K562 (cell line): ENCODE measurements around the gene ANO8. TPM values are rescaled to one million over a fixed set of nuclear protein-coding genes. Genes with fewer than 3 reads are reported as not detected.

Experiments
- polyA plus RNA-seq, 8 experiments: library from polyadenylated mRNA; depleted of rRNA in 4 of 8; stranded (reverse) in 5 of 8; unstranded in 3 of 8; fragments of >200 nt; fragmentation: Nextera tagmentation in 2 of 8; fragmentation: Illumina TruSeq in 1 of 8; extraction: Ambion mirVana in 2 of 8; extraction: Trizol in 1 of 8; gene quantifications; 2 replicates each; pipeline versions ENCODE4 v1.2.1 to v1.2.3, GENCODE V29; 2011 to 2014; ENCODE audit warnings: inconsistent platforms in 1 of 8, missing spikeins in 1 of 8
- total RNA-seq, 7 experiments: library from RNA; depleted of rRNA in 6 of 7; stranded (reverse); fragments of >200 nt in 6 of 7; fragmentation: Illumina TruSeq in 2 of 7; extraction: Trizol in 2 of 7; gene quantifications; 2 replicates each; pipeline versions ENCODE4 v1.2.1 to v1.2.3, GENCODE V29; 2011 to 2021; ENCODE audit warnings: low replicate concordance in 1 of 7
- TF ChIP-seq, protein P1 (sequence below), 2 experiments: fragments of 450-650 bp; IDR thresholded peaks; 2 replicates each; pipeline ENCODE4 v1.6.1; 2016; ENCODE audit warnings: mild to moderate bottlenecking in 2 of 2, borderline replicate concordance in 1 of 2, low read depth in 1 of 2, moderate library complexity in 1 of 2
- TF ChIP-seq, protein P2 (sequence below): fragments of 450-650 bp; conservative IDR thresholded peaks from 2 replicates; pipeline ENCODE4 v1.6.1; 2016; ENCODE audit warnings: missing genetic modification characterization, low read depth, mild to moderate bottlenecking, missing compliant biosample characterization, moderate library complexity
- TF ChIP-seq, protein P3 (sequence below): fragments of 450-650 bp; IDR thresholded peaks from 2 replicates; pipeline ENCODE4 v1.6.1; 2016; ENCODE audit warnings: mild to moderate bottlenecking, moderate library complexity

The ANO8 gene
- total and polyA plus RNA-seq, 9 of the 15 experiments (the other 6 are each of a cell fraction or from before 2014, with no cell fraction given), result 0.07 to 7.6 (median 2.3) TPM; not detected in 1

DNA sequence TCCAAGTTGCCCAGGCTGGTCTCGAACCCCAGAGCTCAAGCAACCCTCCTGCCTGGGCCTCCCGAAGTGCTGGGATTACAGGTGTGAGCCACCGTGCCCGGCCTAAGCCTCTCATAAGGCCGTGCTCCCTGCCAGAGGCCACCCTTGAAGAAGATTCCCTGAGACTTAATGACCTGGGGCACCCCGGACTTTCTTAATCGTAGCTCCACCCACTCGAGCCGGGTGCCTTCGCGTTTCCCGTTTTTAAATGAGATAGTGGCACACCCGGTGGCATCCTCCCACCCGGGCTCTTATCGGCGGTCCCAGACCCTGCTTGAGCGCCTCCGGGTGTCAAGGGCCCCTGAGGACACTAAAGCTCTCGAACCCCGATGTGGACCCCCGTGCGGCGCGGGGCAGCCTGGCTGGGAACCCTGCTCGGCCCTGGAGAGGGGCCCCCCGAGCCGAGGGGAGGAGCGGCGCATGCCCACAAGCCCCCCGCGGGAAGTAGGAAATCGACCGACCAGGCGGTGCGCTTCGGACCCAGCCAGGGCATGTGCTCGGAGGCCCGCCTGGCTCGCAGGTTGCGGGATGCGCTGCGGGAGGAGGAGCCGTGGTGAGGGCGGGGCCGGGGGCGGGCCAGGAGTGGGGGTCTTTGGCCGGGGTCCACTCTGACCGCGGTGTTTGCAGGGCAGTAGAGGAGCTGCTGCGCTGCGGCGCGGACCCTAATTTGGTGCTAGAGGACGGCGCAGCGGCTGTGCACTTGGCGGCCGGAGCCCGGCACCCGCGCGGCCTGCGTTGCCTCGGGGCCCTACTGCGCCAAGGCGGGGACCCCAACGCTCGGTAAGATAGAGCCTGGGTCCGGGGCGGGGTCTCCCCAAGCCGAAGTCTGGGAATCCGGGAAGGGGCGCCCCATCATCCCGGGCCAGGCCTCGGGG lies 53.0 kb downstream of the ANO8 start, which contains the start of gene ANKLE1 (continued):
- TF ChIP-seq, protein P1, sequence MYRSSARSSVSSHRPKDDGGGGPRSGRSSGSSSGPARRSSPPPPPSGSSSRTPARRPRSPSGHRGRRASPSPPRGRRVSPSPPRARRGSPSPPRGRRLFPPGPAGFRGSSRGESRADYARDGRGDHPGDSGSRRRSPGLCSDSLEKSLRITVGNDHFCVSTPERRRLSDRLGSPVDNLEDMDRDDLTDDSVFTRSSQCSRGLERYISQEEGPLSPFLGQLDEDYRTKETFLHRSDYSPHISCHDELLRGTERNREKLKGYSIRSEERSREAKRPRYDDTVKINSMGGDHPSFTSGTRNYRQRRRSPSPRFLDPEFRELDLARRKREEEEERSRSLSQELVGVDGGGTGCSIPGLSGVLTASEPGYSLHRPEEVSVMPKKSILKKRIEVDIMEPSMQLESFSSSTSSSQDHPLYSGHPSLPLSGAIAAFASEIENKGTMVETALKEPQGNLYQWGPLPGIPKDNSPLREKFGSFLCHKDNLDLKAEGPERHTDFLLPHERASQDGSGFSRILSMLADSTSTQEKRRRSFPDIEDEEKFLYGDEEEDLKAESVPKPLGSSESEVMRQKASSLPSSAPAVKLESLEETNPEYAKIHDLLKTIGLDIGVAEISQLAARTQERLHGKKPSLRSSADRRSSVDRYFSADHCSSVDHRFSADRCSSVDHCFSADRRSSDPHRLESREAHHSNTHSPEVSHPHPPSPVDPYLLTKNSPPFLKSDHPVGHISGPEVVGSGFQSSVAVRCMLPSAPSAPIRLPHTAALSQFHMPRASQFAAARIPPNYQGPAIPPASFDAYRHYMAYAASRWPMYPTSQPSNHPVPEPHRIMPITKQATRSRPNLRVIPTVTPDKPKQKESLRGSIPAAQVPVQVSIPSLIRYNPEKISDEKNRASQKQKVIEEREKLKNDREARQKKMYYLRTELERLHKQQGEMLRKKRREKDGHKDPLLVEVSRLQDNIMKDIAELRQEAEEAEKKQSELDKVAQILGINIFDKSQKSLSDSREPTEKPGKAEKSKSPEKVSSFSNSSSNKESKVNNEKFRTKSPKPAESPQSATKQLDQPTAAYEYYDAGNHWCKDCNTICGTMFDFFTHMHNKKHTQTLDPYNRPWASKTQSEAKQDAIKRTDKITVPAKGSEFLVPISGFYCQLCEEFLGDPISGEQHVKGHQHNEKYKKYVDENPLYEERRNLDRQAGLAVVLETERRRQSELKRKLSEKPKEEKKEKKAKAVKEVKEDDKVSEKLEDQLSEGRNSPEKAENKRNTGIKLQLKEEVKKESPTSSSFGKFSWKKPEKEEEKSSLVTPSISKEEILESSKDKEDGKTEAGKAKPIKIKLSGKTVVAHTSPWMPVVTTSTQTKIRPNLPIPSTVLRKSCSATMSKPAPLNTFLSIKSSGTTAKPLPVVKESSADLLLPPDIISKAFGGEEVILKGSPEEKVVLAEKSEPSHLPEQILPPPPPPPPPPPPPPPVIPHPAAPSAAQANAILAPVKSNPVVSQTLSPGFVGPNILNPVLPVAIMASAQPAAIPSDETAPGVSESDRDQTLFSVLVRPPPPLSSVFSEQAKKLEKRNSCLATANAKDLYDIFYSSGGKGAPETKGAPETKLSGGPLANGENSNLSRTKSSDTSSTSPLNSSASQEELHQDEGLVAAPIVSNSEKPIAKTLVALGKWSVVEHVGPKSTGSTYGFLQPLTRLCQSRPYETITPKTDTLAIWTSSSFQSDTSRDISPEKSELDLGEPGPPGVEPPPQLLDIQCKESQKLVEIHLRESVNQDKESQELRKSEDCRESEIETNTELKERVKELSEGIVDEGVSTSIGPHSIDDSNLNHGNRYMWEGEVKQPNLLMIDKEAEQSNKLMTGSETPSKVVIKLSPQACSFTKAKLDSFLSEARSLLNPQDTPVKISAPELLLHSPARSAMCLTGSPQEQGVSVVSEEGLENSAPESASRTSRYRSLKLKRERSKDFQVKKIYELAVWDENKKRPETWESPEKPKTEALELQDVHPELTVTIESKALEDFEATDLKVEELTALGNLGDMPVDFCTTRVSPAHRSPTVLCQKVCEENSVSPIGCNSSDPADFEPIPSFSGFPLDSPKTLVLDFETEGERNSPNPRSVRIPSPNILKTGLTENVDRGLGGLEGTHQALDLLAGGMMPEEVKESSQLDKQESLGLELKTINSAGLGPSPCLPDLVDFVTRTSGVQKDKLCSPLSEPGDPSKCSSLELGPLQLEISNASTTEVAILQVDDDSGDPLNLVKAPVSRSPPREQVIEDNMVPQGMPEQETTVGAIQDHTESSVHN (IDR thresholded peaks at IDR 0.05; ENCODE audit: borderline replicate concordance in 1 of 2, low read depth in 1 of 2), result no peak
- TF ChIP-seq, protein P2, sequence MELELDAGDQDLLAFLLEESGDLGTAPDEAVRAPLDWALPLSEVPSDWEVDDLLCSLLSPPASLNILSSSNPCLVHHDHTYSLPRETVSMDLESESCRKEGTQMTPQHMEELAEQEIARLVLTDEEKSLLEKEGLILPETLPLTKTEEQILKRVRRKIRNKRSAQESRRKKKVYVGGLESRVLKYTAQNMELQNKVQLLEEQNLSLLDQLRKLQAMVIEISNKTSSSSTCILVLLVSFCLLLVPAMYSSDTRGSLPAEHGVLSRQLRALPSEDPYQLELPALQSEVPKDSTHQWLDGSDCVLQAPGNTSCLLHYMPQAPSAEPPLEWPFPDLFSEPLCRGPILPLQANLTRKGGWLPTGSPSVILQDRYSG (tag), result no peak
- TF ChIP-seq, protein P3, sequence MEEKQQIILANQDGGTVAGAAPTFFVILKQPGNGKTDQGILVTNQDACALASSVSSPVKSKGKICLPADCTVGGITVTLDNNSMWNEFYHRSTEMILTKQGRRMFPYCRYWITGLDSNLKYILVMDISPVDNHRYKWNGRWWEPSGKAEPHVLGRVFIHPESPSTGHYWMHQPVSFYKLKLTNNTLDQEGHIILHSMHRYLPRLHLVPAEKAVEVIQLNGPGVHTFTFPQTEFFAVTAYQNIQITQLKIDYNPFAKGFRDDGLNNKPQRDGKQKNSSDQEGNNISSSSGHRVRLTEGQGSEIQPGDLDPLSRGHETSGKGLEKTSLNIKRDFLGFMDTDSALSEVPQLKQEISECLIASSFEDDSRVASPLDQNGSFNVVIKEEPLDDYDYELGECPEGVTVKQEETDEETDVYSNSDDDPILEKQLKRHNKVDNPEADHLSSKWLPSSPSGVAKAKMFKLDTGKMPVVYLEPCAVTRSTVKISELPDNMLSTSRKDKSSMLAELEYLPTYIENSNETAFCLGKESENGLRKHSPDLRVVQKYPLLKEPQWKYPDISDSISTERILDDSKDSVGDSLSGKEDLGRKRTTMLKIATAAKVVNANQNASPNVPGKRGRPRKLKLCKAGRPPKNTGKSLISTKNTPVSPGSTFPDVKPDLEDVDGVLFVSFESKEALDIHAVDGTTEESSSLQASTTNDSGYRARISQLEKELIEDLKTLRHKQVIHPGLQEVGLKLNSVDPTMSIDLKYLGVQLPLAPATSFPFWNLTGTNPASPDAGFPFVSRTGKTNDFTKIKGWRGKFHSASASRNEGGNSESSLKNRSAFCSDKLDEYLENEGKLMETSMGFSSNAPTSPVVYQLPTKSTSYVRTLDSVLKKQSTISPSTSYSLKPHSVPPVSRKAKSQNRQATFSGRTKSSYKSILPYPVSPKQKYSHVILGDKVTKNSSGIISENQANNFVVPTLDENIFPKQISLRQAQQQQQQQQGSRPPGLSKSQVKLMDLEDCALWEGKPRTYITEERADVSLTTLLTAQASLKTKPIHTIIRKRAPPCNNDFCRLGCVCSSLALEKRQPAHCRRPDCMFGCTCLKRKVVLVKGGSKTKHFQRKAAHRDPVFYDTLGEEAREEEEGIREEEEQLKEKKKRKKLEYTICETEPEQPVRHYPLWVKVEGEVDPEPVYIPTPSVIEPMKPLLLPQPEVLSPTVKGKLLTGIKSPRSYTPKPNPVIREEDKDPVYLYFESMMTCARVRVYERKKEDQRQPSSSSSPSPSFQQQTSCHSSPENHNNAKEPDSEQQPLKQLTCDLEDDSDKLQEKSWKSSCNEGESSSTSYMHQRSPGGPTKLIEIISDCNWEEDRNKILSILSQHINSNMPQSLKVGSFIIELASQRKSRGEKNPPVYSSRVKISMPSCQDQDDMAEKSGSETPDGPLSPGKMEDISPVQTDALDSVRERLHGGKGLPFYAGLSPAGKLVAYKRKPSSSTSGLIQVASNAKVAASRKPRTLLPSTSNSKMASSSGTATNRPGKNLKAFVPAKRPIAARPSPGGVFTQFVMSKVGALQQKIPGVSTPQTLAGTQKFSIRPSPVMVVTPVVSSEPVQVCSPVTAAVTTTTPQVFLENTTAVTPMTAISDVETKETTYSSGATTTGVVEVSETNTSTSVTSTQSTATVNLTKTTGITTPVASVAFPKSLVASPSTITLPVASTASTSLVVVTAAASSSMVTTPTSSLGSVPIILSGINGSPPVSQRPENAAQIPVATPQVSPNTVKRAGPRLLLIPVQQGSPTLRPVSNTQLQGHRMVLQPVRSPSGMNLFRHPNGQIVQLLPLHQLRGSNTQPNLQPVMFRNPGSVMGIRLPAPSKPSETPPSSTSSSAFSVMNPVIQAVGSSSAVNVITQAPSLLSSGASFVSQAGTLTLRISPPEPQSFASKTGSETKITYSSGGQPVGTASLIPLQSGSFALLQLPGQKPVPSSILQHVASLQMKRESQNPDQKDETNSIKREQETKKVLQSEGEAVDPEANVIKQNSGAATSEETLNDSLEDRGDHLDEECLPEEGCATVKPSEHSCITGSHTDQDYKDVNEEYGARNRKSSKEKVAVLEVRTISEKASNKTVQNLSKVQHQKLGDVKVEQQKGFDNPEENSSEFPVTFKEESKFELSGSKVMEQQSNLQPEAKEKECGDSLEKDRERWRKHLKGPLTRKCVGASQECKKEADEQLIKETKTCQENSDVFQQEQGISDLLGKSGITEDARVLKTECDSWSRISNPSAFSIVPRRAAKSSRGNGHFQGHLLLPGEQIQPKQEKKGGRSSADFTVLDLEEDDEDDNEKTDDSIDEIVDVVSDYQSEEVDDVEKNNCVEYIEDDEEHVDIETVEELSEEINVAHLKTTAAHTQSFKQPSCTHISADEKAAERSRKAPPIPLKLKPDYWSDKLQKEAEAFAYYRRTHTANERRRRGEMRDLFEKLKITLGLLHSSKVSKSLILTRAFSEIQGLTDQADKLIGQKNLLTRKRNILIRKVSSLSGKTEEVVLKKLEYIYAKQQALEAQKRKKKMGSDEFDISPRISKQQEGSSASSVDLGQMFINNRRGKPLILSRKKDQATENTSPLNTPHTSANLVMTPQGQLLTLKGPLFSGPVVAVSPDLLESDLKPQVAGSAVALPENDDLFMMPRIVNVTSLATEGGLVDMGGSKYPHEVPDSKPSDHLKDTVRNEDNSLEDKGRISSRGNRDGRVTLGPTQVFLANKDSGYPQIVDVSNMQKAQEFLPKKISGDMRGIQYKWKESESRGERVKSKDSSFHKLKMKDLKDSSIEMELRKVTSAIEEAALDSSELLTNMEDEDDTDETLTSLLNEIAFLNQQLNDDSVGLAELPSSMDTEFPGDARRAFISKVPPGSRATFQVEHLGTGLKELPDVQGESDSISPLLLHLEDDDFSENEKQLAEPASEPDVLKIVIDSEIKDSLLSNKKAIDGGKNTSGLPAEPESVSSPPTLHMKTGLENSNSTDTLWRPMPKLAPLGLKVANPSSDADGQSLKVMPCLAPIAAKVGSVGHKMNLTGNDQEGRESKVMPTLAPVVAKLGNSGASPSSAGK, result peak; percentile 94
